Left hindlimb (tissue), 1 donor: ENCODE results near the gene EVL.
"Not testable (repeated sequence)": the region's sequence is repeated elsewhere in the genome, so short reads cannot be mapped to it uniquely, and the experiment has no call there.

Source experiments
- DNase-seq: peaks from one replicate; pipeline ENCODE4 v3.0.0-alpha.2; 2018

The EVL gene

DNA sequence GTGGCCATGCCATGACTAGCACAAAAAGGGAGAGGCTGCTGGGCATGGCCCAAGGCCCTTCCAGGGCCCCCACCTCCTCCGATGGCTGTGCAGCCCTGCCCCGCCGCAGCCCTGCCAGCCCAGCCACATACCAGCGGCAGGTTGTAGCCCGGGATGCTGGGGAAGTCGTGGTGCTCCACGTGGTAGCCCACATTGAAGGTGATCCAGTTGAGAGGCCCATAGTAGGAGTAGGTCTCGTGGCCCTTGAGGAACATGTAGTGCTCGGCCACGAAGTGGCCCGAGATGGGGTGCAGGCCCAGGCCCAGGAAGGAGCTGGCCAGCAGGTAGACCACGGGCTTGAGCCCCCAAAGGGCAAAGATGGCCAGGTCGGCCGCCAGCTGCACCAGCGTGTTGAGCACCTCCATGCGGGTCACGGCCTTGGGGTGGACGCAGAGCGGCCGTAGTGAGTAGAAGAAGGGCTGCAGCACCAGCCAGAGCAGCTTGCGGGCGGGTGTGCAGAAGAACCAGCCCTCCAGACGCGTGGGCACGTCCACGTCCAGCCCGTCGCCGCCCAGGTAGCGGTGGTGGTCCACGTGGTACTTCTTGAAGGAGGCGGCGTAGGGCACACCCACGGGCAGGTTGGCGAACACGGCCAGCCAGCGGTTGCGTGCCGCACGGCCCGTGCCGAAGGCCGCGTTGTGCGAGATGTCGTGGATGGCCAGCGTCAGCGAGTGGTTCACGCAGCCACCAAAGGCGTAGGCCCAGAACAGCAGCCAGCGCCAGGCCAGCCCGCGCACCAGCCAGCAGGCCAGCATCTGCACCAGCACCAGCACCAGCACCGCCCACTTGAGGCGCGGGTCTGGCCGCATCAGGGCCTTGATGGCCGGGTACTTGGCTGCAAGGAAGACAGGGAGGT lies 83.9 kb downstream of the EVL start:
- DNase-seq, result no peak

- no peak for DNase-seq
These were observed 84.8 kb downstream of the EVL start for GRCh38 chr14:100149851-100150611.

DNA sequence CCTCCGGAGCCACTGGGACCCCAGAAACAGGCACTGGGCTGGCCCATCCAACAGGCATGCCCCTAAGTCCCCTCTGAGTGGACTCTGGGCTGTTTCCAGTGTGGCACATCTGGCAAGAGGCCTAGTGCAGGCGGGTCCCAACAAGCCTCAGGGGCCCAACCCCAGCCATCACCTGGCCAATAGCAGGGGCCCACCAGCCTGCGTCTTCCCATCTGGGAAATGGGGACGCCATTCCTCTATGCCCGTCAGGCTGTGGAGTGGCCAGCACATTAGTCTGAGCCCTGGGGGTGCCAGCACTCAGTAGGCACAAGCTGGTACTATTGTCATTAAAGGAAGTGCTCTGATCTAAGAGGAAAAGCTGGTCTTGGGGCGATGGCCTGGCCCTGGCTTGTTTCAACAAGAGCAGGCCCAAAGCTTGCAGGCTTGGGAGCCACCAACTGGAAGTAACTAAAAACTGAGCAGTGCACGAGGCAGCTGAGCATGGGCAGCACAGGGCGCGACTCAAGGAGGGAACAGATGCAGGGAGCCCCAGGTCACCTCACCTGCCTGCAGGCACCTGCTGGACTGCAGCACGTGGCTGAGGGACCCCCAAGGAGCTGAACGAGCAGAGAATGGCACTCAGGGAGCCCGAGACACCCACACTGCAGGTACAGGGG lies 85.8 kb downstream of the EVL start:
- DNase-seq, result no peak

DNA sequence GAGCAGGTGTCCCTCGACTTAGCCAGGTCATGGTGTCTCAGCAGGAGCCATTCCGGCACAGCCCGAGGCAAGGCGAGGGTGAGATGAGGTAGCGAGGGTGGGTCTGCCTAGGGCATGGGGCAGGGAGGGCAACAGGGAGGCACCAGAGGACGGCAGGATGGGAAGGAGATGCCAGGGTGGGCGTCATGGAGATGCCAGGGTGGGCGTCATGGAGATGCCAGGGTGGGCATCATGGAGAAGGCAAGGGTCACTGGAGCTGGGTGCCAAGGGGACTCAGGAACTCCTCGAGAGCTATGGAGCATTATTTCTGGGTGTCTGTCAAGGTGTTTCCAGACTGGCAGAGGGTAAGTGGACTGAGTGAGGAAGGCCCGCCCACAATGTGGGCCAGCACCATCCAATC lies 86.9 kb downstream of the EVL start:
- no peak for DNase-seq

DNA sequence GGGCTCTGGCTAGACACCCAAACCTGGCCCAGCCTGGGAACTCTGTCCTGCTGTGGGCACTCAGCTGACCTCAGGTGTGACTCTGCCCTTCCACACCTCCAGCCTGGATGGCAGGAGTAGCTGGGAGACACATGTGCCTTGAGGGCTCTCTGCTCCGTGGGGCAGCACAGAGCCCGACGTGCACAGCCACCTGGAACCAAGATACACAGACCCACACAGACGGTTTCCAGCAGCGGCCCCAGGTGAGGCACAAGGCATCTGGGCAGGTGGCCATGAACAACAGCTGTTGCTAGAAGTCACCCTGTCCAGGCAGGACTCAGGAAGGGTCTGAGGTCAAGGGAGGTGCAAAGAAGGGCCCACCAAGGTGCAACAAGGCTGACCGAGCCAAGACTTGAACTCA lies 88.3 kb downstream of the EVL start:
- DNase-seq, result no peak

GRCh38 chr14:100155049-100155621 lies 89.9 kb downstream of the EVL start:
- DNase-seq, result no peak

- no peak for DNase-seq
These were observed 90.8 kb downstream of the EVL start for GRCh38 chr14:100155756-100156616.

GRCh38 chr14:100156776-100157175 lies 91.6 kb downstream of the EVL start:
- no peak for DNase-seq

DNA sequence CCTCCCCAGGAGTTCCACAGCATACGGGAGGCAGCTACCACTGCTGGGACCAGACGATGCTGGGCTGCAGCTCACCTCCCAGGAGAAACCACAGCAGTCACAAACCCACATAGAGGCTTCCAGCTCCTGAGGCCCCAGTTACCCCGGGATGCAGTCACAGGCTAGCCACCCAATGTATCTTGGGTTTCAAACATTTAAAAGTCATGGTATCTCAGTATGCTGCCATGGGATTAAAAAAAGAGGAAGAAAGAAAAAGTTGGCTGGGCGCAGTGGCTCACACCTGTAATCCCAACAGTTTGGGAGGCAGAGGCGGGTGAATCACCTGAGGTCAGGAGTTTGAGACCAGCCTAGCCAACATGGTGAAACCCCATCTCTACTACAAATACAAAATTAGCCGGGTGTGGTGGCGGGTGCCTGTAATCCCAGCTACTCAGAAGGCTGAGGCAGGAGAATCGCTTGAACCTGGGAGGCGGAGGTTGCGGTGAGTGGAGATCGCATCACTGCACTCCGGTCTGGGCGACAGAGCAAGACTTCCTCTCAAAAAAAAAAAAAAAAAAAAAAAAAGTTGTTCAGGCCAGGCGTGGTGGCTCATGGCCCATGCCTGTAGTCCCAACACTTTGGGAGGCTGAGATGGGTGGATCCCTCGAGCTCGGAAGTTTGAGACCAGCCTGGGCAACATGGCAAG lies 92.5 kb downstream of the EVL start:
- DNase-seq, result not testable (repeated sequence)

GRCh38 chr14:100158566-100159093 lies 93.4 kb downstream of the EVL start:
- DNase-seq, result no peak

DNA sequence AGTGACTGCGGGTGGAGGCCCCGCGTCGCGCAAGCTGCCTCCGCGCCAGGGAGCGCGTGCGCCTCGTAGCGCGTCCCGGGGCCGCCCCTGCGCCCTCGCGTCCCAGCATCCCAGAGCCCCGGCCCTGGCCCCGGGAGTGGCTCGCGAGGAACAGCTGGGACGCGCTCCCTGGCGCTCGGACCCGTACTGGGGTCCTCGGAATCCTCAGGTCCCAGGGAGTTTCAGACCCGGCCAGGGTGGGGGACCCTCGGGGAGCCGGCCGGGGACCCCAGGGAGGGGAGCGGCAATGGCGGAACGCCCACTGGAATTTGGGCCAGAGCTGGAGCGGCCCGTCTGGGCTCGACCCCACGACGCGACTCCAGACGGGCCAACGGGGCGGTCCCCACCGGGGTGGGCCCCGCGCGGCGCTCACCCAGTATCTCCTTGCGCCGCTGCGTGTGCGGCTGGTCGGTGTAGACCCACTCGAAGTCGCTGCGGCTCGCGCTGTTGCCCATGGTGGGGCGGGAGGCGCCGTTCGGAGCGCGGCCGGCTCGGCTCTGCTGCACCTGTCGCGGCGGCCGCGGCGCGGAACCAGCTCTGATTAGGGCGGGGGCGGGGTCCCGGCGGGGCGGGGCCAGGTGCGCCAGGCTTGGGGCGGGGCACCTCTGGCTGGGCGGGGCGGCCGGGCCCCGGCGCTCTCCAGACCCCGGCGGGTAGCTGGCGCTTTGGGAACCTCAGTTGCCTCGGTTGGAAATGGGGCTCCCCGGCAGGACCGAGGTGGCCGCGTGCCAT lies 94.1 kb downstream of the EVL start, which contains the start of gene DEGS2:
DEGS2 (minus strand) TSS at position 552 of the 771 bp plus-strand sequence; CDS start at position 494, 58 bp downstream.
- DNase-seq, result no peak

GRCh38 chr14:100159865-100160533 lies 94.8 kb downstream of the EVL start:
- DNase-seq, result no peak

DNA sequence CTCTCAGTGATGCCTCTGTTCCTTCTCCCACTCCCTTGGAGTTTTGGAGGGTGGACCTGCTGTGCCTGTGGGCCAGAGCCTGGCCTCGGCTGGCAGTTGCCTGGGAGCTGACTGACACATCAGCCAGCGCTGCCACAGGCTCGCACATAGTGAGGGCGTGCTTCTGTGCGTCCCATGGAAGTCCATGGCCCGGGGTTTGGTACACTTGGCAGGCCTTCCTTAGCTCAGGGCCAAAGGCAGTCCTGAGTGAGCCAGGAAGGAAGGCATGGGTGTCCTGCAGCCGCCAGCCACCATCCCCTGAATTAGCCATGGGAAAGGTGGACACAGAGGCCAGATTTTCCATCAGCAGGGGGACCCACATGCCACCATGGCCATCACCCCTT lies 95.3 kb downstream of the EVL start:
- no peak for DNase-seq

GRCh38 chr14:100165376-100165775 lies 100.2 kb downstream of the EVL start:
- DNase-seq, result no peak

- DNase-seq, result no peak
These were observed 100.7 kb downstream of the EVL start for GRCh38 chr14:100165831-100166440.

GRCh38 chr14:100168506-100168905 lies 103.3 kb downstream of the EVL start:
- no peak for DNase-seq

DNA sequence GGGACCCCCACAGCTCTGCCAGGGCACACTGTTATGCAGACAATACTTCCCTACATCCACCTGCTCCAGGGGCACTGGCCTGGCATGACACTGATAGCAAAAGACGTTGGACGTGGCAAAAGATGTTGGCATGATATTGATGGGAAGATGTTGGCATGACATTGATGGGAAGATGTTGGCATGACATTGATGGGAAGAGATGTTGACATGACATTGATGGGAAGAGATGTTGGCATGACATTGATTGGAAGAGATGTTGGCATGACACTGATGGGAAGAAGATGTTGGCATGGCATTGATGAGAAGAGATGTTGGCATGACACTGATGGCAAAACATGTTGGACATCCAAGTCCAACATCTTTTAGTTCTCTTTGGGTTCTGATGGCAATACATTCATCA lies 105.7 kb downstream of the EVL start:
- no peak for DNase-seq

DNA sequence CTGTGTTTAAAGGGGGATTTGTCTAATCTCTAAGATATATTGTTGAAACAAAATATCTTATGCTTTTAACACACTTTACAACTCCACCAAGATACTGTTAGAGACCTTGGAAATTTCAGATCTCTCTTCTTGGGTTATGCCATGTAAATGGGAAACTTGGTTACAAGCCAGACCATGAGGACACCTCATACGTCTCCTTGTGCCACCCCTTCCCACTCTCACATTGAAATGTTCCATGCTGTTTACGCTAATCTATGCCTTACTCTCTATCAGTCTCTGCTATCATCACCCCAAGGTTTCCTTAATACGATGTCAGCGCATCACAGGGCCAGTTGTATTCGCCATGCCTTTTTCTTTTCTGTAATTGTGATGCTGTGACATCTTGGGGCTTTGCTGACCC lies 107.6 kb downstream of the EVL start:
- DNase-seq, result no peak

DNA sequence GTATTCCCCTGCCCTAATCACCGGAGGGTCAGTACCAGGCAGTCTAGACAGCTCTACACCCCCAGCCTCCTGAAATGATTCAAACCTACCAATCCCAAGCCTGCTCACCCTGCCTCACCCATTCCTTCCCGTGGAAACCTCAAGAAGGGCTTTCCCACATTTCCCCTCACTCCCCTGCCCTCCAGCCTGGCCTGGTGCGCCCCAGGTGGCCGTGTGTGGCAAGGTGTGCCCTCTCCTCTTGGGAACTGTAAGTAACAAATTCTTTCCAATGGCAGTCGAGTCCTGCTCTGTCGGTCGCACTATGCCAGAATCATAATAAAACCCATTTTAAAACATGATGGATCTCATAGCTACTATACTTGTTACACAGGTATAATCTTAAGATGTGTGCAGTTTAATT lies 108.1 kb downstream of the EVL start:
- no peak for DNase-seq
